Breast epithelium (tissue), 3 donors: ENCODE results near the gene LBP.

Experiments used
- CTCF ChIP-seq, 3 donors: fragments of 450-650 bp; IDR thresholded peaks; one replicate each; pipeline ENCODE4 v1.5.1; 2016 to 2017; ENCODE audit warnings: antibody characterized with exemption in 3 of 3, mild to moderate bottlenecking in 3 of 3, moderate library complexity in 3 of 3
- POLR2A ChIP-seq: fragments of 450-650 bp; IDR thresholded peaks from one replicate; pipeline ENCODE4 v1.6.1; 2016; ENCODE audit warnings: antibody characterized with exemption, mild to moderate bottlenecking, moderate library complexity
- POLR2AphosphoS5 ChIP-seq, 3 donors: sonication (generic); formaldehyde crosslinking; IDR thresholded peaks; one replicate each; pipeline ENCODE4 v1.6.1; 2017; ENCODE audit warnings: antibody characterized with exemption in 3 of 3

DNA sequence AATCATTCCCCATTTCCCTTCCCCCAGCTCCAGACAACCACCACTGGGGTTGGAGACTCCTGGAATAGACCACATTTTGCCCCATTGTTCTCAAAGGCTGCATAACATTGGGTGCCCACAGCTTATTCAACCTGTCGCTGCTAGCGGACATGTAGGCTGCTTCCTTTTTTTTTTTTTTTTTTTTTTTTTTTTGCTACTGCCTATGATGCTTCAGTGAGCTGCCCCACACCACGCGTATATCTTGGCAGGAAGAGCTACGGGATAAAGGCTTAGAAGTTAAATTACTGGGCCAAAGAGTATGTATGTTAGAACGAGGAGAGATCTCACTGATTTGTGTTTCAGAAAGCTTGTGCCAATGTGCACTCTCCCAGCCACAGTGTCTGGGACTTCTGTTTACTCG lies 7.0 kb downstream of the LBP start:
- TF ChIP-seq CTCF (IDR thresholded peaks at IDR 0.05), result no peak
- no peak for TF ChIP-seq POLR2AphosphoS5 (IDR thresholded peaks at IDR 0.05)
- no peak for TF ChIP-seq POLR2A
